ENCODE results near the gene CFAP46. TPM values are rescaled to one million over a fixed set of nuclear protein-coding genes. Genes with fewer than 3 reads are reported as not detected.

CFAP46 gene
- total and polyA plus RNA-seq, 2 experiments from 2014 or later = 3.1 to 5.4 TPM

DNA sequence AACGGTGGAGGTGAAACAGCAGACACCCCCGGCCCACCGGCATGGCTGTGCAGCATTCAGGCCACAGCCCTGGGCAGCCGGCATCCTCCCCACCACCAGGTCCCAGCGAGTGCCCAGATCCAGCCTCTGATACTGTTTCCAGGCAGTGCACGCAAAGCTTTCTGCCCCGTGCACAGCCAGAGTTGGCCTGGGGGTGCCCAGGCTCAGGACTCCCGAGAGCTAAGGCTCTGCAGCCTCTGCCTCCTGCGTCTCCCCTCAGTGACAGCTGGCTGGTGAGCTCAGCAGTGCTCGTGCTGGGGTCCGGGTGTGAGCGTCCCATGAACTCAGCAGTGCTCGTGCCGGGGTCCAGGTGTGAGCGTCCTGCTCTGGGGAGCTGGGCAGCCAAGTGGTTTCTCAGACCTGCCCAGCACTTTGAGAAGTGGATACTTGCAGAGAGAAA, 65.4 kb downstream of the CFAP46 start:
- H3K4me3 Mint-ChIP-seq = no peak overlapping the region
- Histone ChIP-seq H3K4me1 (ENCODE audit: insufficient read depth) (no peaks in the 10 kb centered on the region), H3K9me2 (ENCODE audit: insufficient read depth) (no peaks in the 10 kb centered on the region), H2AFZ (no peak overlapping the region), H4K20me1 (replicated peaks; ENCODE audit: insufficient read depth) (no peaks in the 10 kb centered on the region), H3K4me2 (no peak overlapping the region), H3K27me3 (ENCODE audit: insufficient read depth) (no peaks in the 10 kb centered on the region), H3F3A (replicated peaks; ENCODE audit: low read depth) (no peaks in the 10 kb centered on the region), H3K79me2 (replicated peaks; ENCODE audit: insufficient read depth) (no peaks in the 10 kb centered on the region), H3K4me3 (no peak overlapping the region), H3K36me3 (ENCODE audit: insufficient read depth) (no peaks in the 10 kb centered on the region), H3K27ac (ENCODE audit: low read depth) (no peak overlapping the region)
- H3K4me1 Mint-ChIP-seq = peaks cover 11% of the 10 kb centered on the region
- H3K9me3 Mint-ChIP-seq = peaks cover 15% of the 10 kb centered on the region
- H3K27ac Mint-ChIP-seq = no peak overlapping the region
- H3K27me3 Mint-ChIP-seq (ENCODE audit: insufficient read depth, low read depth, poor library complexity) = peaks cover 12% of the 10 kb centered on the region
- H3K36me3 Mint-ChIP-seq (ENCODE audit: low read depth) = no peaks in the 10 kb centered on the region; the same call in 2 of the 3 replicates
- ATAC-seq (no peak), DNase-seq (ENCODE audit: low spot score) (no peak)
- TF ChIP-seq ZNF114 (CRISPR knock-in tag; IDR thresholded peaks at IDR 0.05) = no peak
- no peak for TF ChIP-seq CREB1 (CRISPR knock-in tag; IDR thresholded peaks at IDR 0.05; ENCODE audit: low read depth)
- TF ChIP-seq, protein P1, sequence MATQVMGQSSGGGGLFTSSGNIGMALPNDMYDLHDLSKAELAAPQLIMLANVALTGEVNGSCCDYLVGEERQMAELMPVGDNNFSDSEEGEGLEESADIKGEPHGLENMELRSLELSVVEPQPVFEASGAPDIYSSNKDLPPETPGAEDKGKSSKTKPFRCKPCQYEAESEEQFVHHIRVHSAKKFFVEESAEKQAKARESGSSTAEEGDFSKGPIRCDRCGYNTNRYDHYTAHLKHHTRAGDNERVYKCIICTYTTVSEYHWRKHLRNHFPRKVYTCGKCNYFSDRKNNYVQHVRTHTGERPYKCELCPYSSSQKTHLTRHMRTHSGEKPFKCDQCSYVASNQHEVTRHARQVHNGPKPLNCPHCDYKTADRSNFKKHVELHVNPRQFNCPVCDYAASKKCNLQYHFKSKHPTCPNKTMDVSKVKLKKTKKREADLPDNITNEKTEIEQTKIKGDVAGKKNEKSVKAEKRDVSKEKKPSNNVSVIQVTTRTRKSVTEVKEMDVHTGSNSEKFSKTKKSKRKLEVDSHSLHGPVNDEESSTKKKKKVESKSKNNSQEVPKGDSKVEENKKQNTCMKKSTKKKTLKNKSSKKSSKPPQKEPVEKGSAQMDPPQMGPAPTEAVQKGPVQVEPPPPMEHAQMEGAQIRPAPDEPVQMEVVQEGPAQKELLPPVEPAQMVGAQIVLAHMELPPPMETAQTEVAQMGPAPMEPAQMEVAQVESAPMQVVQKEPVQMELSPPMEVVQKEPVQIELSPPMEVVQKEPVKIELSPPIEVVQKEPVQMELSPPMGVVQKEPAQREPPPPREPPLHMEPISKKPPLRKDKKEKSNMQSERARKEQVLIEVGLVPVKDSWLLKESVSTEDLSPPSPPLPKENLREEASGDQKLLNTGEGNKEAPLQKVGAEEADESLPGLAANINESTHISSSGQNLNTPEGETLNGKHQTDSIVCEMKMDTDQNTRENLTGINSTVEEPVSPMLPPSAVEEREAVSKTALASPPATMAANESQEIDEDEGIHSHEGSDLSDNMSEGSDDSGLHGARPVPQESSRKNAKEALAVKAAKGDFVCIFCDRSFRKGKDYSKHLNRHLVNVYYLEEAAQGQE (IDR thresholded peaks at IDR 0.05; ENCODE audit: unreplicated experiment) = no peak
- TF ChIP-seq EZH2 (IDR thresholded peaks at IDR 0.05; ENCODE audit: low read depth, unreplicated experiment) = no peak
- no peak for TF ChIP-seq NANOG (IDR thresholded peaks at IDR 0.05; ENCODE audit: borderline replicate concordance)
- TF ChIP-seq, protein P2, sequence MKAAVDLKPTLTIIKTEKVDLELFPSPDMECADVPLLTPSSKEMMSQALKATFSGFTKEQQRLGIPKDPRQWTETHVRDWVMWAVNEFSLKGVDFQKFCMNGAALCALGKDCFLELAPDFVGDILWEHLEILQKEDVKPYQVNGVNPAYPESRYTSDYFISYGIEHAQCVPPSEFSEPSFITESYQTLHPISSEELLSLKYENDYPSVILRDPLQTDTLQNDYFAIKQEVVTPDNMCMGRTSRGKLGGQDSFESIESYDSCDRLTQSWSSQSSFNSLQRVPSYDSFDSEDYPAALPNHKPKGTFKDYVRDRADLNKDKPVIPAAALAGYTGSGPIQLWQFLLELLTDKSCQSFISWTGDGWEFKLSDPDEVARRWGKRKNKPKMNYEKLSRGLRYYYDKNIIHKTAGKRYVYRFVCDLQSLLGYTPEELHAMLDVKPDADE (IDR thresholded peaks at IDR 0.05) = no peak
- no peak for TF ChIP-seq JUNB (IDR thresholded peaks at IDR 0.05; ENCODE audit: unreplicated experiment)
- no peak for TF ChIP-seq POLR2AphosphoS5 (IDR thresholded peaks at IDR 0.05; ENCODE audit: low read depth)

DNA sequence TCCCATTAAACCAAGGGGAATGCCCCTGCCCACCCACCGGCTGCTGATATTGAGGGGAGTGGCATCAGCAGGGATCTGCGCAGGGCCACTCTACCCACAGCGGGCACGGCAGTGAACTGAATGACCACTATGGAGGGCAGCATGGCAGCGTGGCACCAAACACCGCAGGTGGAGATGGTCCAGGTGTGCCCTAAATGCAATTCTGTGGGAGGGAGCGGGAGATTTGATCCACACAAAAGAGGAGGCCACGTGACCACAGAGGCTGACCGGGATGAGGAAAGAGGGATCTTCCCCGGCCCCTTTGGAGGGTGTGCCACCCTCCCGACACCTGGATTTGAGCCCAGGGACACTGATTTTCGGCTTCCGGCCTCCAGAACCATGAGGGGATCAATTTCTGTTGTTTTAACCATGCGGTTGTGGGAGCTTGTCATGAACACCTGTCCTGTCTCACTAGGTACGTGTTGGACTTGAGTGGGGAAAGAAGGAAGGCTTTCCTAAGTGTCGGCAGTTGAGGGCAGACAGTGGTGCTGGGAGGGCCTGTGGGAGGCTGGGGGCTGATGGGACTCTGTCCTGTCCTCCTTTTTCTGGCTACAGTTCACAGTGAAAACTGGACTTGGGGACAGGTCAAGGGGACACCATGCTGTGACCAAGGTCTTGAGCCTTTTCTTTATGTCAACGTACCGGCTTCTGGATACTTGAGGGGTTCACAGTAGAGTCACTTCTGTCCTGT, 66.1 kb downstream of the CFAP46 start:
- Histone ChIP-seq H3K4me3 (no peak overlapping the region), H4K20me1 (replicated peaks; ENCODE audit: insufficient read depth) (no peaks in the 10 kb centered on the region), H3K27me3 (ENCODE audit: insufficient read depth) (no peaks in the 10 kb centered on the region), H3K79me2 (replicated peaks; ENCODE audit: insufficient read depth) (no peaks in the 10 kb centered on the region), H3K27ac (ENCODE audit: low read depth) (no peak overlapping the region), H3K4me2 (no peak overlapping the region), H3F3A (replicated peaks; ENCODE audit: low read depth) (no peaks in the 10 kb centered on the region), H3K4me1 (ENCODE audit: insufficient read depth) (no peaks in the 10 kb centered on the region), H2AFZ (no peak overlapping the region), H3K9me2 (ENCODE audit: insufficient read depth) (no peaks in the 10 kb centered on the region), H3K36me3 (ENCODE audit: insufficient read depth) (no peaks in the 10 kb centered on the region)
- Mint-ChIP-seq H3K9me3 (peaks cover 19% of the 10 kb centered on the region), H3K27me3 (ENCODE audit: insufficient read depth, low read depth, poor library complexity) (peaks cover 12% of the 10 kb centered on the region), H3K4me3 (no peak overlapping the region), H3K4me1 (peaks cover 11% of the 10 kb centered on the region), H3K36me3 (ENCODE audit: low read depth) (no peaks in the 10 kb centered on the region; the same call in 2 of the 3 replicates), H3K27ac (no peak overlapping the region)
- ATAC-seq (no peak), DNase-seq (ENCODE audit: low spot score) (no peak)
- TF ChIP-seq, protein P3, sequence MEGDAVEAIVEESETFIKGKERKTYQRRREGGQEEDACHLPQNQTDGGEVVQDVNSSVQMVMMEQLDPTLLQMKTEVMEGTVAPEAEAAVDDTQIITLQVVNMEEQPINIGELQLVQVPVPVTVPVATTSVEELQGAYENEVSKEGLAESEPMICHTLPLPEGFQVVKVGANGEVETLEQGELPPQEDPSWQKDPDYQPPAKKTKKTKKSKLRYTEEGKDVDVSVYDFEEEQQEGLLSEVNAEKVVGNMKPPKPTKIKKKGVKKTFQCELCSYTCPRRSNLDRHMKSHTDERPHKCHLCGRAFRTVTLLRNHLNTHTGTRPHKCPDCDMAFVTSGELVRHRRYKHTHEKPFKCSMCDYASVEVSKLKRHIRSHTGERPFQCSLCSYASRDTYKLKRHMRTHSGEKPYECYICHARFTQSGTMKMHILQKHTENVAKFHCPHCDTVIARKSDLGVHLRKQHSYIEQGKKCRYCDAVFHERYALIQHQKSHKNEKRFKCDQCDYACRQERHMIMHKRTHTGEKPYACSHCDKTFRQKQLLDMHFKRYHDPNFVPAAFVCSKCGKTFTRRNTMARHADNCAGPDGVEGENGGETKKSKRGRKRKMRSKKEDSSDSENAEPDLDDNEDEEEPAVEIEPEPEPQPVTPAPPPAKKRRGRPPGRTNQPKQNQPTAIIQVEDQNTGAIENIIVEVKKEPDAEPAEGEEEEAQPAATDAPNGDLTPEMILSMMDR (conservative IDR thresholded peaks at IDR 0.05; ENCODE audit: low read depth in 2 of 2) = no peak
- TF ChIP-seq NANOG (IDR thresholded peaks at IDR 0.05; ENCODE audit: borderline replicate concordance) = no peak
- TF ChIP-seq CREB1 (CRISPR knock-in tag; IDR thresholded peaks at IDR 0.05; ENCODE audit: low read depth) = no peak
- TF ChIP-seq POLR2AphosphoS5 (IDR thresholded peaks at IDR 0.05; ENCODE audit: low read depth) = no peak
- TF ChIP-seq EZH2phosphoT487 (IDR thresholded peaks at IDR 0.05; ENCODE audit: unreplicated experiment) = no peak
- TF ChIP-seq, protein P2 (IDR thresholded peaks at IDR 0.05) = no peak
- no peak for TF ChIP-seq EZH2 (IDR thresholded peaks at IDR 0.05; ENCODE audit: low read depth, unreplicated experiment)
